HepG2 (cell line): ENCODE data around the gene VKORC1. TPM values are rescaled to one million over a fixed set of nuclear protein-coding genes. Genes with fewer than 3 reads are reported as not detected.

Source experiments
- ESRRA ChIP-seq: sonication (generic); formaldehyde crosslinking; IDR thresholded peaks from 2 replicates; pipeline ENCODE4 v1.5.1; 2020; ENCODE audit warnings: mild to moderate bottlenecking, low read depth, missing genetic modification reagents
- GLI4 ChIP-seq: sonication (generic); formaldehyde crosslinking; IDR thresholded peaks from 2 replicates; pipeline ENCODE4 v1.5.1; 2020; ENCODE audit warnings: missing genetic modification reagents, mild to moderate bottlenecking, moderate library complexity, borderline replicate concordance
- HDAC1 ChIP-seq: sonication (generic); formaldehyde crosslinking; IDR thresholded peaks from 2 replicates; pipeline ENCODE4 v1.5.1; 2020; ENCODE audit warnings: mild to moderate bottlenecking, missing genetic modification reagents
- HNRNPL ChIP-seq: fragments of 200-400 bp; formaldehyde crosslinking; IDR thresholded peaks from 2 replicates; pipeline ENCODE4 v1.6.1; 2017; ENCODE audit warnings: mild to moderate bottlenecking, low read depth, low read length
- ISX ChIP-seq: sonication (generic); formaldehyde crosslinking; conservative IDR thresholded peaks from 2 replicates; pipeline ENCODE4 v1.5.0; 2020; ENCODE audit warnings: missing genetic modification reagents
- KLF13 ChIP-seq: sonication (generic); formaldehyde crosslinking; IDR thresholded peaks from 2 replicates; pipeline ENCODE4 v1.4.0; 2020; ENCODE audit warnings: mild to moderate bottlenecking, missing genetic modification reagents
- LCORL ChIP-seq, 2 experiments: fragments of 450-650 bp in 1 of 2; sonication (generic) in 1 of 2; formaldehyde crosslinking in 1 of 2; IDR thresholded peaks; 2 replicates each; pipeline versions ENCODE4 v1.5.0 to v1.6.1; 2017 to 2020; ENCODE audit warnings: antibody characterized with exemption in 1 of 2, missing genetic modification reagents in 1 of 2
- MXD4 ChIP-seq: IDR thresholded peaks from 2 replicates; pipeline ENCODE4 v1.6.1; 2016; ENCODE audit warnings: mild to moderate bottlenecking, missing biosample characterization, missing genetic modification reagents
- MYC ChIP-seq: sonication (generic); formaldehyde crosslinking; IDR thresholded peaks from 2 replicates; pipeline ENCODE4 v1.9.0; 2021; ENCODE audit warnings: missing genetic modification reagents, borderline replicate concordance
- NFE2L2 ChIP-seq: fragments of 150-350 bp; IDR thresholded peaks from 2 replicates; pipeline ENCODE4 v1.6.1; 2014; ENCODE audit warnings: low read length
- RFXANK ChIP-seq: IDR thresholded peaks from 2 replicates; pipeline ENCODE4 v1.6.1; 2016
- SAP130 ChIP-seq: IDR thresholded peaks from 2 replicates; pipeline ENCODE4 v1.6.1; 2016; ENCODE audit warnings: low read depth
- SIN3A ChIP-seq: IDR thresholded peaks from 2 replicates; pipeline ENCODE4 v1.6.1; 2011; ENCODE audit warnings: low read depth, mild to moderate bottlenecking, control low read depth, low read length, borderline replicate concordance
- SMAD9 ChIP-seq: sonication (generic); formaldehyde crosslinking; IDR thresholded peaks from 2 replicates; pipeline ENCODE4 v1.5.1; 2020; ENCODE audit warnings: mild to moderate bottlenecking, missing genetic modification reagents
- SPEN ChIP-seq: sonication (generic); formaldehyde crosslinking; IDR thresholded peaks from 2 replicates; pipeline ENCODE4 v1.5.1; 2020; ENCODE audit warnings: low read depth, mild to moderate bottlenecking, missing genetic modification reagents
- ZFY ChIP-seq: sonication (generic); formaldehyde crosslinking; IDR thresholded peaks from 2 replicates; pipeline ENCODE4 v1.4.0; 2020; ENCODE audit warnings: missing genetic modification reagents
- ZNF564 ChIP-seq: sonication (generic); formaldehyde crosslinking; IDR thresholded peaks from 2 replicates; pipeline ENCODE4 v1.8.1; 2023; ENCODE audit warnings: mild to moderate bottlenecking, missing genetic modification reagents
- ZNF776 ChIP-seq: sonication (generic); formaldehyde crosslinking; IDR thresholded peaks from 2 replicates; pipeline ENCODE4 v1.4.0; 2020; ENCODE audit warnings: mild to moderate bottlenecking, missing genetic modification reagents
- polyA plus RNA-seq, 8 experiments: library from polyadenylated mRNA; depleted of rRNA in 3 of 8; stranded (reverse) in 7 of 8; unstranded in 1 of 8; fragments of >200 nt; fragmentation: Illumina TruSeq in 4 of 8; extraction: Trizol in 4 of 8; gene quantifications; 2 replicates each; pipeline versions ENCODE4 v1.2.1 to v1.2.3, GENCODE V29; 2011 to 2016; ENCODE audit warnings: low read depth in 4 of 8, missing spikeins in 1 of 8, mixed read lengths in 1 of 8; ENCODE audit not compliant: insufficient read depth in 1 of 8
- total RNA-seq, 5 experiments: library from RNA; depleted of rRNA; stranded (reverse); fragments of >200 nt; fragmentation: Illumina TruSeq; extraction: Trizol; gene quantifications; 2 replicates each; pipeline ENCODE4 v1.2.3, GENCODE V29; 2016; ENCODE audit warnings: low read depth in 1 of 5
- TF ChIP-seq, protein P1 (sequence below): sonication (generic); formaldehyde crosslinking; IDR thresholded peaks from 2 replicates; pipeline ENCODE4 v1.9.0; 2022; ENCODE audit warnings: missing genetic modification reagents, mild to moderate bottlenecking, borderline replicate concordance
- TF ChIP-seq, protein P2 (sequence below): sonication (generic); formaldehyde crosslinking; IDR thresholded peaks from 2 replicates; pipeline ENCODE4 v1.5.1; 2020; ENCODE audit warnings: missing genetic modification reagents, mild to moderate bottlenecking, borderline replicate concordance
- TF ChIP-seq, protein P3 (sequence below): IDR thresholded peaks from 2 replicates; pipeline ENCODE4 v1.6.1; 2016
- TF ChIP-seq, protein P4 (sequence below): sonication (generic); formaldehyde crosslinking; conservative IDR thresholded peaks from 2 replicates; pipeline ENCODE4 v1.8.0; 2022; ENCODE audit warnings: mild to moderate bottlenecking, moderate library complexity, missing genetic modification reagents

VKORC1 gene
- total and polyA plus RNA-seq, 2 of the 13 experiments (the other 11 are each of a cell fraction or from before 2014, with no cell fraction given), result 141 to 615 TPM

DNA sequence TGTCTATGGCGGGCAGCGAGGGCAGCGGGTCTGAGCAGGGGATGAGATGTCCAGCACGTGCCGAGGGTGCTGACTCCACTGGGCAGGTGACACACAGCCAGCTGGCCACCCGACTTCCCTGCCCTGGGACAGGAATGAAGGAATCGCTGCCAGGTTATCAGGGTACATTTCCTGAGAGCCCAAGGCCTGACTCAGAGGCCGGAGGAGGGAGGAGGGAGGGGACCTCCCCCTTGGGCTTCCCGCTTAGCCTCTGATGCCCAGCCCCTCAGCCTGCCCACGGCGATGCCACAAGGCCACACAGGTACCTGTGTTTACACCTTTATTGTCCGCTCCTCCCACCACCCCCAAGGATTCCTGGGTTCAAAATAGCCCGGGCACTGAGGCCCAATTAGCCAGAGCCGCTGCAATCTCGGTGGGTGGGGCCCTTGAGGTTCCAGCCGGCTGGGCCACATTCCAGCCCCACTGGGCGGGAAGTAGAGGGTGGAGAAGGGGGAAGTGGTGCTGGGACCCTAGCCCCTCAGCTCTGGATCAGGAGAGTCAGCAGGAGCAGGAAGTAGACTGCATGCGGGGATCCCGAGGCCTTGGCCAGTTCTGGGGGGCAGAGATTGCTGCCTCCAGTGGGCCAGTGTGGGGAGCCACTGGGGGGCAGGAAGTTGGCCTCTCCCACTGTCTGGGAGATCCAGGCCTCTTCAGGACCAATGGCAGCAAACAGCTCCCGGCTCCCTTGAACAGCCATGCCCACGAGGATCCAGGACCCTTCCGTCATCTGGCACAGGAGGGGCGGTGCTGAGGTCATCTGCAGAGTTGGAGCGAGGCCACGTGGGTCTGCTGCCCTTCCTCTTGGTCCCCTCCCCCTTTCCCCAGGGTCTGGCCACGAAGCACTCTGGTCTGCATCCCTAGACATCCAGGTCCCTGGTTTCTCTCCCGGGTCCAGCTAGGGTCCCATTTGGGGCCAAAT, 44.3 kb upstream of the VKORC1 start (continued):
- TF ChIP-seq ESRRA (CRISPR knock-in tag) (no peak), SPEN (CRISPR knock-in tag) (peak; percentile 36; the same call in 1 of the 2 replicates), RFXANK (CRISPR knock-in tag) (no peak), HDAC1 (peak; percentile 54), NFE2L2 (no peak), ZNF564 (0 out of 2 replicates have a peak, but pooled peaks have one; percentile 29), LCORL (IDR thresholded peaks at IDR 0.05) (no peak), LCORL (CRISPR knock-in tag; IDR thresholded peaks at IDR 0.05) (peak; percentile 31; the same call in 1 of the 2 replicates), MXD4 (CRISPR knock-in tag) (0 out of 2 replicates have a peak, but pooled peaks have one; percentile 58), SAP130 (CRISPR knock-in tag) (peak; percentile 64), KLF13 (CRISPR knock-in tag) (no peak), SIN3A (peak; percentile 57; the same call in 1 of the 2 replicates), ZFY (CRISPR knock-in tag) (peak; percentile 57), HNRNPL (0 out of 2 replicates have a peak, but pooled peaks have one; percentile 29), MYC (CRISPR knock-in tag) (peak; percentile 63; the same call in 1 of the 2 replicates), SMAD9 (CRISPR knock-in tag) (no peak), GLI4 (no peak), ISX (CRISPR knock-in tag) (no peak), ZNF776 (no peak)
- TF ChIP-seq, protein P1, sequence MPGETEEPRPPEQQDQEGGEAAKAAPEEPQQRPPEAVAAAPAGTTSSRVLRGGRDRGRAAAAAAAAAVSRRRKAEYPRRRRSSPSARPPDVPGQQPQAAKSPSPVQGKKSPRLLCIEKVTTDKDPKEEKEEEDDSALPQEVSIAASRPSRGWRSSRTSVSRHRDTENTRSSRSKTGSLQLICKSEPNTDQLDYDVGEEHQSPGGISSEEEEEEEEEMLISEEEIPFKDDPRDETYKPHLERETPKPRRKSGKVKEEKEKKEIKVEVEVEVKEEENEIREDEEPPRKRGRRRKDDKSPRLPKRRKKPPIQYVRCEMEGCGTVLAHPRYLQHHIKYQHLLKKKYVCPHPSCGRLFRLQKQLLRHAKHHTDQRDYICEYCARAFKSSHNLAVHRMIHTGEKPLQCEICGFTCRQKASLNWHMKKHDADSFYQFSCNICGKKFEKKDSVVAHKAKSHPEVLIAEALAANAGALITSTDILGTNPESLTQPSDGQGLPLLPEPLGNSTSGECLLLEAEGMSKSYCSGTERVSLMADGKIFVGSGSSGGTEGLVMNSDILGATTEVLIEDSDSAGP (CRISPR knock-in tag), result peak; percentile 75
- TF ChIP-seq, protein P2, sequence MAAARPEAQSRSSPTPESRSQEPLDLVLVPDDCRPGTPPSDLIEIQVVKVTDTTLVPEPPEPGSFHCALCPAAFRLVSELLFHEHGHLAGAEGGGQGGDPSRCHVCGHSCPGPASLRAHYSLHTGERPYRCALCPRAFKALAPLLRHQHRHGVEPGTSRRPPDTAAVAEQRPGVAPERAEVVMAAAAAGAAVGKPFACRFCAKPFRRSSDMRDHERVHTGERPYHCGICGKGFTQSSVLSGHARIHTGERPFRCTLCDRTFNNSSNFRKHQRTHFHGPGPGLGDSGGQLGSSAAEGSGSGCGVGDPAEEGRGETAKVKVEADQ (CRISPR knock-in tag), result 0 out of 2 replicates have a peak, but pooled peaks have one; percentile 63
- TF ChIP-seq, protein P3, sequence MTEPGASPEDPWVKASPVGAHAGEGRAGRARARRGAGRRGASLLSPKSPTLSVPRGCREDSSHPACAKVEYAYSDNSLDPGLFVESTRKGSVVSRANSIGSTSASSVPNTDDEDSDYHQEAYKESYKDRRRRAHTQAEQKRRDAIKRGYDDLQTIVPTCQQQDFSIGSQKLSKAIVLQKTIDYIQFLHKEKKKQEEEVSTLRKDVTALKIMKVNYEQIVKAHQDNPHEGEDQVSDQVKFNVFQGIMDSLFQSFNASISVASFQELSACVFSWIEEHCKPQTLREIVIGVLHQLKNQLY (CRISPR knock-in tag), result 0 out of 2 replicates have a peak, but pooled peaks have one; percentile 10
- TF ChIP-seq, protein P4, sequence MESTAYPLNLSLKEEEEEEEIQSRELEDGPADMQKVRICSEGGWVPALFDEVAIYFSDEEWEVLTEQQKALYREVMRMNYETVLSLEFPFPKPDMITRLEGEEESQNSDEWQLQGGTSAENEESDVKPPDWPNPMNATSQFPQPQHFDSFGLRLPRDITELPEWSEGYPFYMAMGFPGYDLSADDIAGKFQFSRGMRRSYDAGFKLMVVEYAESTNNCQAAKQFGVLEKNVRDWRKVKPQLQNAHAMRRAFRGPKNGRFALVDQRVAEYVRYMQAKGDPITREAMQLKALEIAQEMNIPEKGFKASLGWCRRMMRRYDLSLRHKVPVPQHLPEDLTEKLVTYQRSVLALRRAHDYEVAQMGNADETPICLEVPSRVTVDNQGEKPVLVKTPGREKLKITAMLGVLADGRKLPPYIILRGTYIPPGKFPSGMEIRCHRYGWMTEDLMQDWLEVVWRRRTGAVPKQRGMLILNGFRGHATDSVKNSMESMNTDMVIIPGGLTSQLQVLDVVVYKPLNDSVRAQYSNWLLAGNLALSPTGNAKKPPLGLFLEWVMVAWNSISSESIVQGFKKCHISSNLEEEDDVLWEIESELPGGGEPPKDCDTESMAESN (CRISPR knock-in tag), result no peak
